ENCODE data around the gene LYST.
"Not testable (repeated sequence)": the region's sequence is repeated elsewhere in the genome, so short reads cannot be mapped to it uniquely, and the experiment has no call there.

The LYST gene

DNA sequence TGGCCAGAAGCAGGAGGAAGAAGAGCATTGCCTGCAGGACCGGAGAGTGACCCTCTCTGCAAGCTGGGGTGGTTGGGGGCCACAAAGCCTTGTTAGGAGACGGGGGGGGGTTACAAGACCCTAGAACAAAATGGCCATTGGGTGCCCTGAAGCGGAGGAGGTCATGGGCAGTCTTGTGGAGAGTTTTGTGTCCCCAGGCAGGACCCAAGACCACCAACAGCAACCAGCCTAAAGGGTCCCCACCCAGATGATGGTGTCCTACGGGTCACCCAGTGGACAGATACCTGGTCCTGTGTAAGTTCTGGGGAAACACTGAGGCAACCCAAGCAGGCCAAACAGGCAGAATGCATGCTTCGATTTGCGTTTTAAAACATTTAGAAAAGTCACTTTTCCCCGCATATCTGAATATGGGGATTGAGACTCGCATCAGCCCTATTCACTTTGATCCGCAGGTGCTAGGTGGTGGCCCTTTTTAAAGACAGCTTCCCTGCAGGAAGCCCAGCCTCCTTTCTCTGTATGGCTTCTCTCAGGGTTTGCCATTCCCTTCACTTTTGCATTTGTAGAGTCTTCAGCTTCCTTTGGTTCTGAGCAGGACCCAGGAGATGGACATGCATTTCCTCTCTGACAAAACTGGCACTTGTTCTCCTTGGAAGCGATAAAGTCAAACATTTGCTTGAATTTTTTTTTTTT lies 238.2 kb downstream of the LYST start:
- DNase-seq: no peak

DNA sequence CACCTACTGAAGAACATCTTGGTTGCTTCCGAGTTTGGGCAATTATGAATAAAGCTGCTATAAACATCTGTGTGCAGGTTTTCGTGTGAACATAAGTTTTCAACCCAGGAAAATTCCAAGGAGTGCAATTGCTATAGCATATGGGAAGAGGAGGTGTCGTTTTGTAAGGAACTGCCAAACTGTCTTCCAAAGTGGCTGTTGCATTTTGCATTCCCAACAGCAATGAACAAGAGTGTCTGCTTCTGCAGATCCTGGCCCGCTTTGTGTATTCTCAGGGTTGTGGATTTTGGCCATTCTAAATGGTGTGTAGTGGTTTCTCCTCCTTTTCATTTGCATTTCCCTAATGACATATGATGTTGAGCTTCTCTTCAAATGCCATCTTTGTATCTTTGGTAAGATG lies 240.9 kb downstream of the LYST start:
- no peak for DNase-seq

DNA sequence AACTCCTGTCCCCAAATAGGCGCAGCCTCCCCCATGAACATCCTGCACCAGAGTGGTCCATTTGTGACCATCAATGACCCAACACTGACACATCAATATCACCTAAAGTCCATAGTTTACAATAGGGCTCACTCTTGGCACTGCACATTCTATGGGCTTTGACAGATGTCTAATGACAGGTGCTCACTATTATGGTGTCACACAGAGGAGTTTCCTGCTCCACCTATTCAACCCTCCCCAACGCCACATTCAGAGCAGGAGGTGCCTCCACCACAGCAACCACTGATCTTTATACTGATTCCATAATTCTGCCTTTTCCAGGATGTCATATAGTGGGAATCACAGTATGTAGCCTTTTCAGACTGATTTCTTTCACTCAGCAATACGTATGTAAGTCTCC lies 241.4 kb downstream of the LYST start:
- DNase-seq: no peak

DNA sequence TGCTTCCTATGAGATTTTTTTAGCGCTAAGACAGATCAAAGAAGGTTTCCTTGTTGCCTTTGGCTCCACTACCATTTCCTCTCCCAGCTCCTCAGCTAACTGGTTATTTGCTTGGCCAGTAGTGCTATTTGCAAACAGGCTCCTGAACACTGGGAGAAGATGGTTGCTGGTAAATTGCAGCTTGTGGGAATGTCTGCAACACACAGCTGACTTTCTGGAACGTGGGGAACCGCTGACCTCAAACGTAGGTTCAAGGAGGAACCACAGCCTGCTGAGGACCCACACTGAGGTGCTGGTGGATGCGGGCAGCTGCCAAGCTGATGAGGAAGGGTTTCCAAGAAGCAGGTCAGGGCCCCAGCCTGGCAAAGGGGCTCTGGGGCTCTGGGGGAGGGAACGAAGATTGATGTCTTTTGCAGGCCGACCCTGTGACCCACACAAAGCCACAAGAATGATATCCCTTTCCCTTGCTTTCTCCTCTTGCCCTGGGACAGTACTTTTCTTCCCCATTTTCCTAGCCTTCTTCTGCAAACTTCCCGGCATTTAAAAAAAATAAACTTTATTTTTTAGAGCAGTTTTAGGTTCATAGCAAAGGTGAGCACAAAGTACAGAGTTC lies 241.9 kb downstream of the LYST start:
- DNase-seq: no peak

DNA sequence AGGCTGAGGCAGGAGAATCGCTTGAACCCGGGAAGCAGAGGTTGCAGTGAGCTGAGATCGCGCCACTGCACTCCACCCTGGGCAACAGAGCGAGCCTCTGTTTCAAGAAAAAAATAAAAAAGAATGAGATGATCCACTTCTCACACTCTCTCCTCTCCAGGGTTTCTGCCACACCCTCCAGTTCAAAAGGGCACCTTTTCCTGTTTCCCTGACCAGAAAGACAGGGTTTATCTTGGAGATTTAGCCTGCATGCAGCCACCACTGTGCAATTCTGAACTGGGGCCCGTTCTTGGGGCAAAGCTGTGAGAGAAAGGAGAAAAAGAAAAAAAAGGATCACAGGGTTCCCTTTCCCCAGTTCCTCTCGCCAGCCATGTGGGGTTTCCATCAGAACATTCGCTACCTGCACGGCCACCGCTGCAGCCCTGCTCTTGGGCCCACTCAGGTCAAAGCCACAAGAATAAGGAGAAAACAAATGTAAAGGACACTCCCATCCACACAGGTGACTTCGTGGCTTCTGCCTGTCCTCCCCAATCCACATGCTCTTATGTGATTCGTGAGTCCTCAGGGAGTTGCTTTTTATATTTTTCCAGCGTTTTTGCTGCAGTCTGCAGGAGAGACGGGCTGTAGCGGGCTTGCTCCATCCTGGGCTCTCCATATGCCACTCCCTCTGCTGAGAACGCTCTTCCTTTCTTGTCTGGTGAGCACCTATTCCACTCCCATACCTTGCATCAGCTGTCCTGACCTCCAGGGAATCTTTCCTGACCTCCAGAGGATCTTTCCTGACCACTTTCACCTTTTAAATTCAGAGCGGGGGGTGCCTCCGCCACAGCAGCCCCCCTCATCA lies 243.5 kb downstream of the LYST start:
- DNase-seq: no peak

DNA sequence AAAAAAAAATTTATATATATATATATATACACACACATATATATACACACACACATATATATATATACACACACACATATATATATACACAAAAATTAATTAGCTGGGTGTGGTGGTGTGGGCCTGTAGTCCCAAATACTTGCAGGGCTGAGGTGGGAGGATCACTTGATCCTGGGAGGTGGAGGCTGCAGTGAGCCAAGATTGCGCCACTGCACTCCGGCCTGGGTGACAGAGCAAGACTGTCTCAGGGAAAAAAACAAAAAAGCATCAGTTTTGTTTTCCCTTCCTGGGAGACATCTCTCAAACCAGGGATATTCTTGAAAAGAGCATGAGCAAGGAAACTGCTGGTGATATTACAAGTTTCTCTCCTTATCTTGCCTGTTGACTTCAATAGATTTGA lies 247.6 kb downstream of the LYST start:
- not testable (repeated sequence) for DNase-seq

DNA sequence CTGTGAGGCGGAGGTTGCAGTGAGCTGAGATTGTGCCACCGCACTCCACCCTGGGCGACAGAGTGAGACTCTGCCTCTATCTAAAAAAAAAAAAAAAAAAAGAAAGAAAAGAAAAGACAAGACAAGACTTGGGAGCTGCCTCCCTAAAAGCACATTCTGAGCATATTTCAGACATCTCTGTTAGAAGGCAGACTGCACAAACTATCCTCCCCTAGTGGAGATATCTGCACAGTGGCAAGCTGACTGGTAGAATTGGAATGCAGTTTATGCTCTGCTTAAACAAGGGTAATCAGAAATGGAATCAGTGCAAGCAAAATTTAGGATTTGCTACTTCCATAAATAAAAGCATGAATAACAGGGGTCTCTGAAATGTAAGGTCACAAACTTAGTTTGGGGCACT lies 248.9 kb downstream of the LYST start:
- DNase-seq: no peak

DNA sequence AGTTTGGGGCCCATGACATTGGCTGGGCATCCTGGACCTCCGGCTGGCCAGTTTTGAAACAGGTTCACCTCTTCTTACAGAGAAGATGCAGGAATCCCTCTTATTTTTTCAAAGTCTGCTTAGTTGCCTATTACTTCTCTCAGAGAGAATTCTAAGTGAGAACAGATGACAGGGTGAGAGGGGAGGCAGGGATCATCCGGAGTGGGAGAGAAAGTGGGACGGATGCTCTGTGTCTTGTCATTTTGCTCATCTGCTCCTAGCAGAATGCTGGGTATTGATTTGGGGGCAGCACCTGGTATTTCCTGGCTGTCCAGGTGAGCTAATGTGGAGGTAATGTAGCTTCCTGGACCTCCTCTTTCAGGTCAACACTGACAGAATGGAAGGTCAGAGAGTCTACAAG lies 249.6 kb downstream of the LYST start:
- no peak for DNase-seq

DNA sequence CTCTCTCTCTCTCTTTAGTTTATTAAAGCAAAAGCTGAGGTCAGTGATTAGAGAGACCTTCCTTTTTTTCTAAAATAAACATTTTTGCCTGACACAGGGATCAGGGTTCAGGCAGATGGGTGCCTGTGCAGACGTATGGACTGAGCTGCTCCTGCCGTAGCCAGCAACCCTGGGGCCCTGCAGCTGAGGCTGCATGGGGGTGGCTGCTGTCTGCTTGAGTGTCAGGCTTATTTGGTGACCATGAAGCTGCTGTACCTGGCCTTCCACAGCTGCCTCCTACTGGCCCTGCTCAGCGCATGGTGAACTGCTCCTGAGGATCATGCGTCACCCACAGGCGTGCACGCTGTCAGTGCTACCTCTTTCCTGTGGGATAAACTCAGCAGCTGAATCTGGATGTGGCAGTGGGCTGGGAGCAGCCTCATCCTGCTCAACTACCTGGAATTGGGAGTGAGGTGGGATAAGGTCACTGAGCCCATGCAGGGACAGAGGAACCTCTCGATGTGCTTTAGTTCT lies 252.2 kb downstream of the LYST start:
- no peak for DNase-seq

DNA sequence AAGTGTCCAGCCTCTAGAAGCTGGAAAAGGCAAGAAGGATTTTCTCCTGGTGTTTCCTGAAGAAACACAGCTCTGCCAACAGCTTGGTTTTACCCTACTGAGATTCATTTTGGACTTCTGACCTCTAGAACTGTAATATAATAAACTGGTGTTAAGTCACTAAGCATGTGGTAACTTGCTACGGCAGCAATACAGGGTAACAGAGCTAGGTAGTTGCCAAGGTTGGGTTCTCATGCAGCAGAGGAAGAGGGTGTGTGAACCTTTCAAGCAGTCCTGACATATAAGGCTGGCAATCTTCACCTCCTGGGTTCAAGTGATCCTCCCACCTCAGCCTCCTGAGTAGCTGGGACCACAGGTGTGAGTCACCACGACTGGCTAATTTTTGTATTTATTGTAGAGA lies 253.1 kb downstream of the LYST start:
- DNase-seq: no peak

DNA sequence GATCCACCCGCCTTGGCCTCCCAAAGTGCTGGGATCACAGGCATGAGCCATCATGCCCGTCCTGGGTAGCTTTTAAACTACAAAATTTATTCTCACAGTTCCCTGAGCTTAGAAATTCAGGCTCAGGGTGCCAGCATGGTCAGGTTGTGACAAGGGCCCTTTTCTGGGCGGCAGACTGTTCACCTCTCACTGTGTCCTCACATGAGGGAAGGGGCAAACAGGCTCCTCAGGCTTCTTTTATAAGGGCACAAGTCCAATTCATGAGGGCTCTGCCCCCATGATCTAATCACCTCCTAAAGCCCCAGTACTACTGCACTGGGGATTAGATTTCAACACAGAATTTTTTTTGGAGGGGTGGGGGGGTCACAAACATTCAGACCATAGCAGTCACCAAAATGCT lies 253.9 kb downstream of the LYST start:
- no peak for DNase-seq

All from activated gamma-delta T cell (primary cell).